Body of pancreas (tissue), 4 donors: ENCODE measurements around the gene SPC24.

Source experiments
- POLR2A ChIP-seq, 3 donors: fragments of 450-650 bp; IDR thresholded peaks; one replicate each; pipeline ENCODE4 v1.6.1; 2016; ENCODE audit warnings: antibody characterized with exemption in 3 of 3, mild to moderate bottlenecking in 2 of 3
- TF ChIP-seq, protein P1 (sequence below), 7 experiments: fragments of 450-650 bp in 4 of 7; fragments of 200-600 bp in 3 of 7; sonication (generic) in 3 of 7; IDR thresholded peaks; one replicate each; pipeline ENCODE4 v1.5.1; 2016 to 2019; ENCODE audit warnings: antibody characterized with exemption in 7 of 7

DNA sequence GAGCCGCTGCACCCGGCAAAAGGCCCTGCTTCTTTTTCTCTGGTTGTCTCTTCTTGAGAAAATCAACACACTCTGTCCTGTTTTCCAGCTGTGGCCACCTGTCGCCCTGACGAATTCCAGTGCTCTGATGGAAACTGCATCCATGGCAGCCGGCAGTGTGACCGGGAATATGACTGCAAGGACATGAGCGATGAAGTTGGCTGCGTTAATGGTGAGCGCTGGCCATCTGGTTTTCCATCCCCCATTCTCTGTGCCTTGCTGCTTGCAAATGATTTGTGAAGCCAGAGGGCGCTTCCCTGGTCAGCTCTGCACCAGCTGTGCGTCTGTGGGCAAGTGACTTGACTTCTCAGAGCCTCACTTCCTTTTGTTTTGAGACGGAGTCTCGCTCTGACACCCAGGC, 49.1 kb downstream of the SPC24 start:
- TF ChIP-seq, protein P1, sequence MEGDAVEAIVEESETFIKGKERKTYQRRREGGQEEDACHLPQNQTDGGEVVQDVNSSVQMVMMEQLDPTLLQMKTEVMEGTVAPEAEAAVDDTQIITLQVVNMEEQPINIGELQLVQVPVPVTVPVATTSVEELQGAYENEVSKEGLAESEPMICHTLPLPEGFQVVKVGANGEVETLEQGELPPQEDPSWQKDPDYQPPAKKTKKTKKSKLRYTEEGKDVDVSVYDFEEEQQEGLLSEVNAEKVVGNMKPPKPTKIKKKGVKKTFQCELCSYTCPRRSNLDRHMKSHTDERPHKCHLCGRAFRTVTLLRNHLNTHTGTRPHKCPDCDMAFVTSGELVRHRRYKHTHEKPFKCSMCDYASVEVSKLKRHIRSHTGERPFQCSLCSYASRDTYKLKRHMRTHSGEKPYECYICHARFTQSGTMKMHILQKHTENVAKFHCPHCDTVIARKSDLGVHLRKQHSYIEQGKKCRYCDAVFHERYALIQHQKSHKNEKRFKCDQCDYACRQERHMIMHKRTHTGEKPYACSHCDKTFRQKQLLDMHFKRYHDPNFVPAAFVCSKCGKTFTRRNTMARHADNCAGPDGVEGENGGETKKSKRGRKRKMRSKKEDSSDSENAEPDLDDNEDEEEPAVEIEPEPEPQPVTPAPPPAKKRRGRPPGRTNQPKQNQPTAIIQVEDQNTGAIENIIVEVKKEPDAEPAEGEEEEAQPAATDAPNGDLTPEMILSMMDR (IDR thresholded peaks at IDR 0.05) = no peak
- no peak for TF ChIP-seq POLR2A (IDR thresholded peaks at IDR 0.05)
